Activated CD4-positive, alpha-beta T cell treated with anti-CD3 and anti-CD28 coated beads, Interleukin-2, amount 50 U/mL, for 48 hours (primary cell): ENCODE data around the gene OTUD3.
A peak's percentile ranks its signal among the peaks of the same experiment; 100 is the strongest.
"Not testable (repeated sequence)": the region's sequence is repeated elsewhere in the genome, so short reads cannot be mapped to it uniquely, and the experiment has no call there.

Source experiments
- DNase-seq, 2 experiments: peaks; one replicate each; pipeline ENCODE4 v3.0.0-alpha.2; 2020

OTUD3 gene, protein sequence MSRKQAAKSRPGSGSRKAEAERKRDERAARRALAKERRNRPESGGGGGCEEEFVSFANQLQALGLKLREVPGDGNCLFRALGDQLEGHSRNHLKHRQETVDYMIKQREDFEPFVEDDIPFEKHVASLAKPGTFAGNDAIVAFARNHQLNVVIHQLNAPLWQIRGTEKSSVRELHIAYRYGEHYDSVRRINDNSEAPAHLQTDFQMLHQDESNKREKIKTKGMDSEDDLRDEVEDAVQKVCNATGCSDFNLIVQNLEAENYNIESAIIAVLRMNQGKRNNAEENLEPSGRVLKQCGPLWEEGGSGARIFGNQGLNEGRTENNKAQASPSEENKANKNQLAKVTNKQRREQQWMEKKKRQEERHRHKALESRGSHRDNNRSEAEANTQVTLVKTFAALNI

DNA sequence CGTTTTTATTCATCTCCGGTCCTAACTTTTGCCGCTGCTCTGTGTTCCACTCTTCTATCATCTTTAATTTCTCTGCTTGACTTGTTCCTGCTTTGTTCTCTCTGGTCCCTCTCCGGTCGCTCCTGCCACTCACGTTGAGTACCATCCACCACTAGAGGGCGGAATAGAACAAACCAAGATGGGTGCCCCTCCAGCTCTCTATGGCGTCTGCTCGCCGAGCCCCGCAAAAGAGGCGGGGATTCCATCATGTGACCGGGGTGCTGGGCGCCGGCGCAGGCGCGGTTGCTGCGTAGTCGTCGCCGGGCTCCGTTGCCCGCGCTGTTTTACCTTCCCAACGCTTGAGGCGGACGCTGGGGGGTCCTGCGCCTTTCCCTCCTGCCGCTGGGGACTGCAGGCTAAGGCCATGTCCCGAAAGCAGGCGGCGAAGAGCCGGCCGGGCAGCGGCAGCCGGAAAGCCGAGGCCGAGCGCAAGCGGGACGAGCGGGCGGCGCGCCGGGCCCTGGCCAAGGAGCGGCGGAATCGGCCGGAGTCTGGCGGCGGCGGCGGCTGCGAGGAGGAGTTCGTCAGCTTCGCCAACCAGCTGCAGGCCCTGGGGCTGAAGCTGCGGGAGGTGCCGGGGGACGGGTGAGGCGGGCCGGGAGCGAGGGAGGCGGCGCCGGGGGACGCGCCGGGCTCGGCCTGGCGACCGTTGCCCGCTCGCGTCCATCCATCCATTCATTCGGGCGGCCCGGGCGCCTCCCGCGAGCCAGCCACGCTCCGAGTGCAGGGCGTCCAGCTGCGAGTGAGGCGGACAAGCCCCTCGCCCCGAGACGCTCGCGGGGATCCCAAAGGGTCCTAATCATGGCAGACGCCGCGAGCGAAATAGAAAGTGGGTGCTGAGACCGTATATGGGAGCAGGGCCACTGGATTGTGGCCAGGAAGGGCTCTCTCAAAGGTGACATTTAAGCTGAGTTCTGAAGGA, at the start of gene OTUD3:
TSS of gene OTUD3 (plus strand) at position 285 of the 961 bp plus-strand sequence. CDS start at position 404, 119 bp downstream.
- peak; percentile 92 to 94 for DNase-seq

GRCh38 chr1:19835578-19835977, 46.6 kb upstream of the OTUD3 start:
- DNase-seq: no peak

- DNase-seq: no peak
Measured at GRCh38 chr1:19837866-19838265, 44.3 kb upstream of the OTUD3 start.

- DNase-seq: no peak
Measured at GRCh38 chr1:19840228-19840627, 42.0 kb upstream of the OTUD3 start.

DNA sequence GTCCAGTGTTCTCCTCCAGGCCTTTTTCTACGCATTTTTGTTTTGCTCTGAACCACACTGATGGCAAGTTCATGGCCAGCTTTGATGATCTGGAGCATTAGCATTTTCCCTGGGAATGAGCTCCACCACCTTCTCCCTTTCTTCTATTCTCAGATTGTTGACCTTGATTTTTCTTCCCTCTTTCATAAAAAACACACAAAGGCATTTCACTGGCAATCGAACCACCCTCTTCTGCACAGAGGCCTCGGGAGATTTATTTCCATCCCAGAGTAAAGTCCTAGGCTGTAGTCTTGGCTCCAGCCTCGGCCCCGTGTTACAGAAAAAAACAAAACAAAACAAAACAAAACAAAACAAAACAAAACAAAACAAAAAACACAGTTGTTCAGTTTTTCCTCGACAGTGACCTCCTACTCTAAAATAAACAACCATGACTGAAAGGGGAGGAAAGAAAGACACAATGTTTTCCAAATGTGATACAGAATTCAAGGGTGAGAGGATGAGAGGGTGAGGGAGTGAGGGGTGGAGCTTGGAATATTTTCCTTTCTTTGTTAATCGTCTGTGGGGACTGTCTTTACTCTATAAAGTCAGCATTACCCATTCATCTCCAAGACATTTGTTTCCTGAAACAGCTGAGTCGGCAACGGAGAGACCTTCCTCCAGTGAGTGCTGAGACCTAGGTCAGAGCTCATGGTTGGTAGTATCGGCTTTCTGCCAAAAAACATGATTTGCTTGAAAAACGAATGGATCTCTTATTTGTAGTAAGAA, 37.3 kb upstream of the OTUD3 start:
- DNase-seq: no peak

DNA sequence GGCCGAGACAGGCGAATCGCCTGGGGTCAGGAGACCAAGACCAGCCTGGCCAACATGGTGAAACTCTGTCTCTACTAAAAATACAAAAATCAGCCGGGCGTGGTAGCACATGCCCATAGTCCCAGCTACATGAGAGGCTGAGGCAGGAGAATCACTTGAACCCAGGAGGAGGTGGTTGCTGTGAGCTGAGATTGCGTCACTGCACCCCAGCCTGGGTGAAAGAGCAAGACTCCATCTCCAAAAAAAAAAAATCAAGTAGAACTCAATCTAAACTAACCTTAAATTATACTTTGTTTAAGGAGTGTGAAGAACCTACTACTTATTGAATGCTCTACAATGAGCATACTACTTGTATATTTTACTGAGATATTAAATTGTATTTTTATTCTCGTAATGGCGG, 36.6 kb upstream of the OTUD3 start:
- no peak for DNase-seq

- no peak for DNase-seq
Measured at GRCh38 chr1:19846338-19846737, 35.9 kb upstream of the OTUD3 start.

GRCh38 chr1:19847334-19847733, 34.9 kb upstream of the OTUD3 start:
- DNase-seq: not testable (repeated sequence)

- DNase-seq: not testable (repeated sequence)
Measured at GRCh38 chr1:19849307-19849706, 32.9 kb upstream of the OTUD3 start.

- DNase-seq: no peak
Measured at GRCh38 chr1:19850214-19850613, 32.0 kb upstream of the OTUD3 start.

- DNase-seq: no peak
Measured at GRCh38 chr1:19852036-19852435, 30.2 kb upstream of the OTUD3 start.

- no peak for DNase-seq
Measured at GRCh38 chr1:19854866-19855265, 27.3 kb upstream of the OTUD3 start.

- DNase-seq: no peak
Measured at GRCh38 chr1:19858893-19859292, 23.3 kb upstream of the OTUD3 start.

DNA sequence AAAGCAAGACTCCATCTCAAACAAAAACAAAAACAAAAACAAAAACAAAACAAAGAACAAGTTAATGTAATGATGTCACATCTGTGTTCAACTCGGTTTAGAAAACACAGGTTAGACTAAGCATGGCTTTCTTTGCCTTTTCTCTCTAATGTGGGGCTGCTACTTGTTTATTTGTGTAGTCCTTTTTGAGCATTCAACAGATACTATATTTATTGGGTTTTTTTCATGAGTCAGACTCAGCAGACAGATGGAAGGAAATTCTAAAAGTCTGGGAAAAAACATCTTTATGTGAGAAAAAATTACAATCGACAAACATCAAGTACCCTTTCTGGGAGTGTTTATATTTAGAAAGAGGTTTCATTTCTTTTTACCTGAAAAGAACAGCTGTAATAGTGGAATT, 22.3 kb upstream of the OTUD3 start:
- no peak for DNase-seq

DNA sequence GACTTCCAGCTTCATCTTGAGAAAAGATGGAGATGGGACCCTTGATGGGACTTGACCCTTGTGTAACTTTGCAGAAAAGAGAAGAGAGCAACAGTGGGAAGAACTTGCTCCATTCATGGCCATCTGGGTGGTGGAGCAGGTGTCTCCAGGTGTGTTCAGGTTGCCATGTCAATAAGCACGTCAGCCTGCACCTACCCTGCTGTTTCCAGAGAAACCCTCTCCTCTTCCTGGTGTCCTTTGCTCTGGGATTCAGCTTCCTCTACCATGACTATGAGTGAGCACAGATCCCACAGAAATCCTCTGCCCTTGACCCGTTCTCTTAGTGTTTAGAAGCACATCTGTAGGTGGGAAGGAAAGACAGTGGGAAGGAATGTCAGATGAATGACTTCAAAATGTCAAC, 21.8 kb upstream of the OTUD3 start:
- no peak for DNase-seq

DNA sequence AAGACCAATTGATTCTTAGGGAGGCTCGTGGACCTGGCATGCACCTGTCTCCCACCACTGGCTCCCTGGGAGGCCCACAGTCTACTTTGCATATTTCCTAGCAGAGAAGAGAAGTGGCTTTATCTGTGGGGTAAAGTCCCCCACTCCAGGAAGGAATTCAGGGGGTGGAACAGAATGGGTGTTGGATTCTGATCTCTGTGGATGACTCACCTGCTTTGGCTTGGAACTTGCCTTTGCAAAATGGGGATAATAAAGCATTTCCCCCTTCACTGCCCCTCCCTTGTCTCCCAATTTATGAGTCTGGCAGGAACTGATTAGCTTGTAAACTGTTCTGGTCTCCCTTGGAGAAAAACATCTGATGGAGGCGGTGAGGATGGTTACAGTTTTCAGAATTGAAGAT, 21.2 kb upstream of the OTUD3 start:
- DNase-seq: no peak

- no peak for DNase-seq
Measured at GRCh38 chr1:19861842-19862530, 20.2 kb upstream of the OTUD3 start.

DNA sequence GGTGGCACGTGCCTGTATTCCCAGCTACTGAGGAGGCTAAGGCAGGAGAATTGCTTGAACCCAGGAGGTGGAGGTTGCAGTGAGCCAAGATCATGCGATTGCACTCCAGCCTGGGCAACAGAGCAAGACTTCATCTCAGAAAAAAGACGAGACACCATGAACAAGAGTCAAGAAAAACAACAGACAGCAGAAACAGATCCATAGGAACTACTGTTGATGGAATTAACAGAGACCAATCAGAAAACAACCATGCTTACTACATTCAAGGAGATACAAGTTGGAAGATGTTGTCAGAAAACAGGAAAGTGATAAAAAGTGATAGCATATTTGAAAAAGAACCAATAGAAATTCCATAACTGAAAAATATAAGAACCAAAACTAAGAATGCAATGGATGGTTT, 19.3 kb upstream of the OTUD3 start:
- DNase-seq: no peak

GRCh38 chr1:19864570-19865160, 17.5 kb upstream of the OTUD3 start:
- DNase-seq: no peak

DNA sequence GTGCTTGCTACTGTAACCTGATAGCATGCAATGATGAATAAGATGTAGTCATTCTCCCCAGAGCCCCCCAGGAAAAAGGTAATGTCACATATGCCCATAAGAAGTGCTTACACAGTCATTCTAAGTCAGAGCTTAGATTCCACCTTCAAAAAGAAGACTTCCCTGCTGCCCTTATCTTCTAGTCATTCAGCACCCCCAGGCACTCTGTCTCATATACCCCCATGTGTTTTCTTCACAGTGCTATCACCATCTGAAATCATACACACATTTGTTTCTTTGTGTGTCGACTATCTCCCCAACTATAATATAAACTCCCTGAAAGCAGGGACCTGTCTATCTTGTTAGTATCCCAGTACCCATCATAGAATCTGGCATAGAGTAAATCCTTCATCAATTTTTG, 16.2 kb upstream of the OTUD3 start:
- no peak for DNase-seq

- DNase-seq: no peak
Measured at GRCh38 chr1:19866758-19867157, 15.4 kb upstream of the OTUD3 start.

- not testable (repeated sequence) for DNase-seq
Measured at GRCh38 chr1:19868575-19868974, 13.6 kb upstream of the OTUD3 start.
